Activated CD4-positive, alpha-beta T cell treated with anti-CD3 and anti-CD28 coated beads, Interleukin-2, amount 50 U/mL, for 48 hours (primary cell): Measurements from ENCODE around the gene TMEM131.

Experiments
- DNase-seq, 2 experiments: peaks; one replicate each; pipeline ENCODE4 v3.0.0-alpha.2; 2020

TMEM131 gene

GRCh38 chr2:97797355-97797754 is 198.4 kb downstream of the TMEM131 start:
- DNase-seq: no peak

GRCh38 chr2:97796465-97797126 is 199.2 kb downstream of the TMEM131 start:
- DNase-seq: no peak

- DNase-seq: no peak
Measured at GRCh38 chr2:97792416-97792815, 203.3 kb downstream of the TMEM131 start.

GRCh38 chr2:97788986-97789644 is 206.6 kb downstream of the TMEM131 start:
- no peak for DNase-seq

GRCh38 chr2:97785818-97786217 is 209.9 kb downstream of the TMEM131 start:
- no peak for DNase-seq

GRCh38 chr2:97784953-97785352 is 210.8 kb downstream of the TMEM131 start:
- DNase-seq: no peak

- no peak for DNase-seq
Measured at GRCh38 chr2:97781981-97782380, 213.8 kb downstream of the TMEM131 start.

GRCh38 chr2:97779141-97779540 is 216.6 kb downstream of the TMEM131 start:
- DNase-seq: no peak

- DNase-seq: no peak
Measured at GRCh38 chr2:97775074-97775473, 220.7 kb downstream of the TMEM131 start.

GRCh38 chr2:97774425-97774824 is 221.3 kb downstream of the TMEM131 start:
- no peak for DNase-seq

- no peak for DNase-seq
Measured at GRCh38 chr2:97770445-97770844, 225.3 kb downstream of the TMEM131 start.

GRCh38 chr2:97769711-97770110 is 226.0 kb downstream of the TMEM131 start:
- no peak for DNase-seq

- DNase-seq: no peak
Measured at GRCh38 chr2:97769308-97769707, 226.4 kb downstream of the TMEM131 start.

GRCh38 chr2:97766567-97766966 is 229.2 kb downstream of the TMEM131 start:
- no peak for DNase-seq

GRCh38 chr2:97765933-97766332 is 229.8 kb downstream of the TMEM131 start:
- no peak for DNase-seq

GRCh38 chr2:97764559-97765263 is 231.0 kb downstream of the TMEM131 start:
- DNase-seq: no peak

- no peak for DNase-seq
Measured at GRCh38 chr2:97763176-97763845, 232.4 kb downstream of the TMEM131 start.

GRCh38 chr2:97761192-97761591 is 234.6 kb downstream of the TMEM131 start:
- DNase-seq: peak; percentile 58

GRCh38 chr2:97760480-97761049 is 235.2 kb downstream of the TMEM131 start:
- no peak for DNase-seq

GRCh38 chr2:97759727-97760407 is 235.9 kb downstream of the TMEM131 start:
- DNase-seq: no peak

- no peak for DNase-seq
Measured at GRCh38 chr2:97758131-97758705, 237.5 kb downstream of the TMEM131 start.

- DNase-seq: no peak
Measured at GRCh38 chr2:97757062-97757461, 238.7 kb downstream of the TMEM131 start.
